Gastrocnemius medialis (tissue), 4 donors: ENCODE measurements around the gene THRSP. TPM values are rescaled to one million over a fixed set of nuclear protein-coding genes. Genes with fewer than 3 reads are reported as not detected.
"Not testable (repeated sequence)": the region's sequence is repeated elsewhere in the genome, so short reads cannot be mapped to it uniquely, and the experiment has no call there.

Source experiments
- ATAC-seq, 2 donors: fragments of 150-250 bp; one replicate each; pipeline ENCODE4 v1.9.1; 2016
- DNase-seq, 2 donors: peaks; one replicate each; pipeline ENCODE4 v3.0.0-alpha.2; 2019
- H3K27ac ChIP-seq, 4 donors: fragments of 200-600 bp; sonication (generic); 1 replicate in 1 of 4; 2 replicates in 3 of 4; pipeline ENCODE4 v1.5.1; 2016 to 2018; ENCODE audit warnings: mild to moderate bottlenecking in 2 of 4, moderate library complexity in 1 of 4
- H3K27me3 ChIP-seq, 3 donors: fragments of 200-600 bp; sonication (generic) in 2 of 3; 1 replicate in 1 of 3; 2 replicates in 2 of 3; pipeline versions ENCODE4 v1.5.1 to v1.6.0; 2016 to 2019; ENCODE audit warnings: mild to moderate bottlenecking in 1 of 3, moderate library complexity in 1 of 3
- H3K36me3 ChIP-seq, 2 donors: fragments of 200-600 bp; sonication (generic) in 1 of 2; one replicate each; pipeline ENCODE4 v1.5.1; 2017 to 2018
- H3K4me1 ChIP-seq, 2 donors: fragments of 200-600 bp; sonication (generic) in 1 of 2; one replicate each; pipeline ENCODE4 v1.5.1; 2016 to 2017; ENCODE audit warnings: mild to moderate bottlenecking in 2 of 2
- H3K4me3 ChIP-seq, 4 donors: fragments of 200-600 bp; sonication (generic) in 3 of 4; 1 replicate in 1 of 4; 2 replicates in 3 of 4; pipeline ENCODE4 v1.5.1; 2016 to 2019; ENCODE audit warnings: mild to moderate bottlenecking in 2 of 4
- H3K9me3 ChIP-seq, 3 donors: fragments of 200-600 bp; sonication (generic) in 2 of 3; 1 replicate in 1 of 3; 2 replicates in 2 of 3; pipeline ENCODE4 v1.5.1; 2016 to 2019
- CTCF ChIP-seq, 5 experiments: fragments of 450-650 bp in 3 of 5; fragments of 200-600 bp in 2 of 5; sonication (generic) in 2 of 5; IDR thresholded peaks in 4 of 5; conservative IDR thresholded peaks in 1 of 5; 1 replicate in 4 of 5; 2 replicates in 1 of 5; pipeline ENCODE4 v1.5.1; 2016 to 2019; ENCODE audit warnings: antibody characterized with exemption in 5 of 5, mild to moderate bottlenecking in 3 of 5, moderate library complexity in 3 of 5
- POLR2A ChIP-seq, 2 donors: fragments of 450-650 bp; IDR thresholded peaks; one replicate each; pipeline ENCODE4 v1.6.1; 2017; ENCODE audit warnings: antibody characterized with exemption in 2 of 2, mild to moderate bottlenecking in 2 of 2, moderate library complexity in 2 of 2
- in situ Hi-C, 4 donors: fragments of 200-750 bp; cut with MboI; loops; one replicate each; pipeline versions ENCODE4 v1.15.0 to v1.8.0; 2017; ENCODE audit warnings: low sequenced_read_pairs in 4 of 4
- intact Hi-C: fragments of 100-400 bp; cut with DNase I; formaldehyde crosslinking; loops from one replicate; pipeline ENCODE4 v1.15.1; 2023; ENCODE audit warnings: low total_unique reads
- total RNA-seq, 4 donors: library from RNA; depleted of rRNA; stranded (reverse); fragments of >200 nt; gene quantifications; one replicate each; pipeline versions ENCODE4 v1.1.0 to v1.2.3, GENCODE V29; 2016

THRSP gene
- total RNA-seq, 4 donors from 2014 or later, result 0.67 to 31.3 (median 14.0) TPM; not detected in 1

- DNase-seq (no peak), ATAC-seq (no peak)
- Histone ChIP-seq H3K27ac (no peak overlapping the region), H3K4me1 (peaks cover 8 to 14% of the 10 kb centered on the region in 2 donors), H3K36me3 (no peaks in the 10 kb centered on the region), H3K9me3 (no peaks in the 10 kb centered on the region), H3K27me3 (no peaks in the 10 kb centered on the region), H3K4me3 (no peak overlapping the region)
- in situ Hi-C loops (no loop called here), intact Hi-C loops (no loop called here)
- TF ChIP-seq CTCF (IDR thresholded peaks at IDR 0.05 in 4 of 5, conservative IDR thresholded peaks at IDR 0.05 in 1 of 5) (no peak), POLR2A (IDR thresholded peaks at IDR 0.05) (no peak)
These were observed 22.8 kb upstream of the THRSP start for GRCh38 chr11:78040691-78041379.

GRCh38 chr11:78041380-78041719 lies 22.3 kb upstream of the THRSP start:
- H3K9me3 ChIP-seq, ATAC-seq, in situ Hi-C loops, H3K36me3 ChIP-seq, H3K27ac ChIP-seq, H3K4me3 ChIP-seq, intact Hi-C loops, DNase-seq, H3K27me3 ChIP-seq: not testable (repeated sequence)
- peaks cover 12 to 14% of the 10 kb centered on the region in 2 donors for H3K4me1 ChIP-seq

GRCh38 chr11:78041843-78042440 lies 21.7 kb upstream of the THRSP start:
- in situ Hi-C loops (no loop called here), intact Hi-C loops (no loop called here)
- H3K9me3 ChIP-seq, result no peaks in the 10 kb centered on the region
- TF ChIP-seq CTCF (IDR thresholded peaks at IDR 0.05 in 4 of 5, conservative IDR thresholded peaks at IDR 0.05 in 1 of 5), result no peak
- TF ChIP-seq POLR2A (IDR thresholded peaks at IDR 0.05), result no peak
- DNase-seq (no peak), ATAC-seq (no peak)
- H3K27ac ChIP-seq, result no peak overlapping the region
- H3K27me3 ChIP-seq, result no peaks in the 10 kb centered on the region
- no peaks in the 10 kb centered on the region for H3K36me3 ChIP-seq
- H3K4me3 ChIP-seq, result no peak overlapping the region
- peaks cover 14 to 15% of the 10 kb centered on the region in 2 donors for H3K4me1 ChIP-seq

GRCh38 chr11:78044706-78045105 lies 19.0 kb upstream of the THRSP start:
- intact Hi-C loops, result no loop called here
- in situ Hi-C loops, result no loop called here
- Histone ChIP-seq H3K4me3 (no peak overlapping the region), H3K27ac (no peak overlapping the region), H3K4me1 (peaks cover 12 to 15% of the 10 kb centered on the region in 2 donors), H3K36me3 (no peaks in the 10 kb centered on the region), H3K9me3 (no peaks in the 10 kb centered on the region), H3K27me3 (no peaks in the 10 kb centered on the region)
- TF ChIP-seq POLR2A (IDR thresholded peaks at IDR 0.05) (no peak), CTCF (IDR thresholded peaks at IDR 0.05 in 4 of 5, conservative IDR thresholded peaks at IDR 0.05 in 1 of 5) (no peak)
- DNase-seq (no peak), ATAC-seq (no peak)

- intact Hi-C loops (loop anchor here (1.0 kb wide), 1 partner anchor 52 kb away; the partner anchor contains the start of gene INTS4), in situ Hi-C loops (no loop called here)
- H3K4me1 ChIP-seq, result peaks cover 6 to 15% of the 10 kb centered on the region in 2 donors
- TF ChIP-seq CTCF (IDR thresholded peaks at IDR 0.05 in 4 of 5, conservative IDR thresholded peaks at IDR 0.05 in 1 of 5) (peak; percentile 93 to 99 (median 96)), POLR2A (IDR thresholded peaks at IDR 0.05) (no peak)
- H3K9me3 ChIP-seq, result no peaks in the 10 kb centered on the region
- peak overlapping the region; percentile 63 to 76 (median 67) for H3K4me3 ChIP-seq
- ATAC-seq, result peak; percentile 91 to 93
- DNase-seq, result peak; percentile 58 to 69
- peak overlapping the region; percentile 78 to 86 (median 79) for H3K27ac ChIP-seq
- H3K27me3 ChIP-seq, result no peaks in the 10 kb centered on the region
- H3K36me3 ChIP-seq, result no peaks in the 10 kb centered on the region
These were observed 17.7 kb upstream of the THRSP start for GRCh38 chr11:78045851-78046485.
